ENCODE measurements around the gene PRKCH. TPM values are rescaled to one million over a fixed set of nuclear protein-coding genes. Genes with fewer than 3 reads are reported as not detected.

The PRKCH gene
- total and polyA plus RNA-seq, 2 donors from 2014 or later: 8.3 to 47.0 TPM

GRCh38 chr14:61468063-61468825 lies 146.9 kb downstream of the PRKCH start:
- DNase-seq: no peak
- Histone ChIP-seq H3K27me3 (ENCODE audit: control insufficient read depth, insufficient read depth, low read length) (no peaks in the 10 kb centered on the region), H3K9me3 (ENCODE audit: control insufficient read depth in 2 of 3, insufficient read depth in 1 of 3, low read length in 3 of 3) (no peaks in the 10 kb centered on the region), H3K9ac (ENCODE audit: low read length in 3 of 3) (no peak overlapping the region), H3K4me1 (ENCODE audit: control insufficient read depth in 2 of 3, insufficient read depth in 2 of 3, low read depth in 1 of 3, low read length in 3 of 3) (peaks cover 0 to 20% (median 13%) of the 10 kb centered on the region in 3 donors), H3K4me3 (ENCODE audit: low read length in 3 of 3) (no peak overlapping the region), H3K27ac (ENCODE audit: low read depth in 2 of 2, low read length in 2 of 2) (no peak overlapping the region), H3K36me3 (ENCODE audit: control insufficient read depth in 2 of 3, insufficient read depth in 3 of 3, low read length in 3 of 3) (no peaks in the 10 kb centered on the region)
- intact Hi-C loops (cut with DNase I): loop anchor here (10.0 kb wide), 1 partner anchor 267 kb away; no protein-coding TSS in a partner anchor
- no peak for TF ChIP-seq CTCF (IDR thresholded peaks at IDR 0.05; ENCODE audit: borderline replicate concordance, extremely low read depth, insufficient read depth)
- FAIRE-seq: no peak

- Histone ChIP-seq H3K27ac (ENCODE audit: low read depth in 2 of 2, low read length in 2 of 2) (peak overlapping the region in 1 of 2 donors; percentile 88), H3K9ac (ENCODE audit: low read length in 3 of 3) (no peak overlapping the region), H3K4me1 (ENCODE audit: control insufficient read depth in 2 of 3, insufficient read depth in 2 of 3, low read depth in 1 of 3, low read length in 3 of 3) (peaks cover 0 to 20% (median 13%) of the 10 kb centered on the region in 3 donors), H3K27me3 (ENCODE audit: control insufficient read depth, insufficient read depth, low read length) (no peaks in the 10 kb centered on the region), H3K9me3 (ENCODE audit: control insufficient read depth in 2 of 3, insufficient read depth in 1 of 3, low read length in 3 of 3) (no peaks in the 10 kb centered on the region), H3K4me3 (ENCODE audit: low read length in 3 of 3) (peak overlapping the region in 1 of 3 donors; percentile 33), H3K36me3 (ENCODE audit: control insufficient read depth in 2 of 3, insufficient read depth in 3 of 3, low read length in 3 of 3) (no peaks in the 10 kb centered on the region)
- FAIRE-seq (no peak), DNase-seq (no peak)
- intact Hi-C loops (cut with DNase I): loop anchor here (10.0 kb wide), 1 partner anchor 265 kb away; no protein-coding TSS in a partner anchor
- TF ChIP-seq CTCF (IDR thresholded peaks at IDR 0.05; ENCODE audit: borderline replicate concordance, extremely low read depth, insufficient read depth): no peak
Observed at GRCh38 chr14:61469781-61470180, 148.4 kb downstream of the PRKCH start.

- peak overlapping the region in 1 of 3 donors; percentile 60 for H3K9ac ChIP-seq (ENCODE audit: low read length in 3 of 3)
- DNase-seq (peak in 3 of 5 donors; percentile 29 to 81 (median 51)), FAIRE-seq (no peak)
- intact Hi-C loops (cut with DNase I): no loop called here
- TF ChIP-seq CTCF (IDR thresholded peaks at IDR 0.05; ENCODE audit: borderline replicate concordance, extremely low read depth, insufficient read depth): no peak
- H3K4me1 ChIP-seq (ENCODE audit: control insufficient read depth in 2 of 3, insufficient read depth in 2 of 3, low read depth in 1 of 3, low read length in 3 of 3): peaks cover 0 to 20% (median 13%) of the 10 kb centered on the region in 3 donors
- peak overlapping the region in 2 of 3 donors; percentile 23 to 33 for H3K4me3 ChIP-seq (ENCODE audit: low read length in 3 of 3)
- no peaks in the 10 kb centered on the region for H3K27me3 ChIP-seq (ENCODE audit: control insufficient read depth, insufficient read depth, low read length)
- H3K36me3 ChIP-seq (ENCODE audit: control insufficient read depth in 2 of 3, insufficient read depth in 3 of 3, low read length in 3 of 3): no peaks in the 10 kb centered on the region
- H3K27ac ChIP-seq (ENCODE audit: low read depth in 2 of 2, low read length in 2 of 2): peak overlapping the region; percentile 67 to 88
- H3K9me3 ChIP-seq (ENCODE audit: control insufficient read depth in 2 of 3, insufficient read depth in 1 of 3, low read length in 3 of 3): no peaks in the 10 kb centered on the region
Observed at GRCh38 chr14:61470261-61470960, 149.0 kb downstream of the PRKCH start.

Data from kidney (tissue), 14 donors.